HepG2 (cell line): ENCODE measurements around the gene STX1B. TPM values are rescaled to one million over a fixed set of nuclear protein-coding genes. Genes with fewer than 3 reads are reported as not detected.

Source experiments
- ATAC-seq: fragments of 200-7000 bp; cut with Tn5 transposase; 3 replicates; pipeline ENCODE4 v1.9.1; 2020; ENCODE audit warnings: mild to moderate bottlenecking, moderate library complexity
- BruUV-seq: library from RNA; stranded (reverse); fragments of 400-500 nt; replicated peaks from 2 replicates; lab custom pipeline; 2021; lab: Mats Ljungman, UMichigan
- CTCF ChIA-PET: fragments of 300-600 bp; formaldehyde crosslinking; extraction: SDS; loops from one replicate; lab custom pipeline; 2021; ENCODE audit warnings: low total read pairs, inconsistent platforms, low intra/inter-chr PET ratio; lab: Yijun Ruan, JAX
- POLR2A ChIA-PET: fragments of 350-600 bp; sonication (Branson Sonifier 250); formaldehyde crosslinking; loops from one replicate; lab custom pipeline; 2020; ENCODE audit warnings: antibody characterized with exemption, inconsistent platforms; lab: Yijun Ruan, JAX
- DNase-seq: peaks from one replicate; pipeline ENCODE4 v3.0.0-alpha.2; 2015; ENCODE audit warnings: low spot score
- FAIRE-seq: peaks from 3 replicates; lab custom pipeline; 2011; peaks lifted over from hg19 to GRCh38; lab: Jason Lieb, UNC
- H2AFZ ChIP-seq: one replicate; pipeline ENCODE4 v1.6.1; 2011; ENCODE audit warnings: low read length, inconsistent platforms
- H3K27ac ChIP-seq: fragments of 300-600 bp; 3 replicates; pipeline ENCODE4 v1.8.0; 2011; ENCODE audit warnings: mixed run types, mild to moderate bottlenecking, mixed read lengths, low read length, inconsistent platforms; ENCODE audit not compliant: insufficient read depth; ENCODE audit errors: extremely low read length
- H3K27me3 ChIP-seq, 2 experiments: fragments of 200-600 bp in 1 of 2; 2 replicates in 1 of 2; 3 replicates in 1 of 2; pipeline versions ENCODE4 v1.6.0 to v1.8.0; 2011; ENCODE audit warnings: low read length in 2 of 2, mild to moderate bottlenecking in 2 of 2, moderate library complexity in 2 of 2, inconsistent platforms in 1 of 2; ENCODE audit not compliant: insufficient read depth in 2 of 2, control insufficient read depth in 1 of 2
- H3K36me3 ChIP-seq, 2 experiments: fragments of 200-600 bp in 1 of 2; replicated peaks in 1 of 2; 2 replicates in 1 of 2; 3 replicates in 1 of 2; pipeline versions ENCODE4 v1.5.1 to v1.8.0; 2011; ENCODE audit warnings: low read length in 2 of 2, inconsistent platforms in 1 of 2; ENCODE audit not compliant: insufficient read depth in 2 of 2, control insufficient read depth in 1 of 2
- H3K4me1 ChIP-seq: 2 replicates; pipeline ENCODE4 v1.5.1; 2012; ENCODE audit warnings: low read length, inconsistent platforms; ENCODE audit not compliant: insufficient read depth
- H3K4me2 ChIP-seq: 2 replicates; pipeline ENCODE4 v1.6.0; 2011; ENCODE audit warnings: low read depth, low read length, inconsistent platforms
- H3K4me3 ChIP-seq, 3 experiments: fragments of 200-600 bp in 1 of 3; sonication (generic), shearing (Covaris generic) in 1 of 3; replicated peaks in 1 of 3; 2 replicates each; pipeline ENCODE4 v1.5.1; 2011 to 2016; ENCODE audit warnings: low read length in 3 of 3, inconsistent platforms in 2 of 3, low read depth in 2 of 3, mild to moderate bottlenecking in 2 of 3, control low read depth in 1 of 3, mixed read lengths in 1 of 3; ENCODE audit not compliant: insufficient read depth in 1 of 3
- H3K79me2 ChIP-seq: one replicate; pipeline ENCODE4 v1.6.1; 2011; ENCODE audit warnings: low read length, inconsistent platforms; ENCODE audit not compliant: insufficient read depth
- H3K9ac ChIP-seq: 2 replicates; pipeline ENCODE4 v1.6.0; 2011; ENCODE audit warnings: mild to moderate bottlenecking, low read depth, low read length, inconsistent platforms; ENCODE audit not compliant: insufficient read depth
- H3K9me3 ChIP-seq: 2 replicates; pipeline ENCODE4 v1.5.1; 2012; ENCODE audit warnings: mild to moderate bottlenecking, low read length
- H4K20me1 ChIP-seq: 2 replicates; pipeline ENCODE4 v1.6.0; 2011; ENCODE audit warnings: inconsistent platforms, mild to moderate bottlenecking, low read length, moderate library complexity; ENCODE audit not compliant: insufficient read depth
- AGO2 ChIP-seq: fragments of 200-400 bp; formaldehyde crosslinking; optimal IDR thresholded peaks from 2 replicates; pipeline ENCODE3; 2017; ENCODE audit warnings: mild to moderate bottlenecking, low read depth, low read length, moderate library complexity
- BORCS8-MEF2B ChIP-seq: sonication (generic); formaldehyde crosslinking; IDR thresholded peaks from 2 replicates; pipeline ENCODE4 v1.8.0; 2022; ENCODE audit warnings: mild to moderate bottlenecking, missing genetic modification reagents
- CENPX ChIP-seq: sonication (generic); formaldehyde crosslinking; IDR thresholded peaks from 2 replicates; pipeline ENCODE4 v1.9.0; 2021; ENCODE audit warnings: mild to moderate bottlenecking, missing genetic modification reagents, moderate library complexity
- EZH2 ChIP-seq: conservative IDR thresholded peaks from 2 replicates; pipeline ENCODE4 v1.6.1; 2012; ENCODE audit warnings: mild to moderate bottlenecking, low read depth, low read length, moderate library complexity
- HNRNPL ChIP-seq: fragments of 200-400 bp; formaldehyde crosslinking; IDR thresholded peaks from 2 replicates; pipeline ENCODE4 v1.6.1; 2017; ENCODE audit warnings: mild to moderate bottlenecking, low read depth, low read length
- IRF2 ChIP-seq: IDR thresholded peaks from 2 replicates; pipeline ENCODE4 v1.6.1; 2018; ENCODE audit warnings: missing genetic modification reagents, missing compliant biosample characterization
- JARID2 ChIP-seq: sonication (generic); formaldehyde crosslinking; IDR thresholded peaks from 2 replicates; pipeline ENCODE4 v1.8.1; 2023; ENCODE audit warnings: missing genetic modification reagents, inconsistent platforms; ENCODE audit not compliant: insufficient replicate concordance
- KLF16 ChIP-seq, 2 experiments: sonication (generic) in 1 of 2; formaldehyde crosslinking in 1 of 2; IDR thresholded peaks; 2 replicates each; pipeline versions ENCODE4 v1.6.1 to v1.8.0; 2016 to 2023; ENCODE audit warnings: missing genetic modification reagents in 2 of 2, missing compliant biosample characterization in 1 of 2
- RBFOX2 ChIP-seq: fragments of 200-400 bp; formaldehyde crosslinking; IDR thresholded peaks from 2 replicates; pipeline ENCODE4 v1.6.1; 2017; ENCODE audit warnings: low read depth, mild to moderate bottlenecking, low read length
- ZBTB8A ChIP-seq: sonication (generic); formaldehyde crosslinking; IDR thresholded peaks from 2 replicates; pipeline ENCODE4 v1.4.0; 2020; ENCODE audit warnings: mild to moderate bottlenecking, low read depth, missing genetic modification reagents, borderline replicate concordance
- ZNF207 ChIP-seq: fragments of 450-650 bp; IDR thresholded peaks from 2 replicates; pipeline ENCODE4 v1.6.1; 2016; ENCODE audit warnings: antibody characterized with exemption, borderline replicate concordance
- ZNF33B ChIP-seq: sonication (generic); formaldehyde crosslinking; IDR thresholded peaks from 2 replicates; pipeline ENCODE4 v1.5.1; 2020; ENCODE audit warnings: mild to moderate bottlenecking, missing genetic modification reagents
- ZNF619 ChIP-seq: sonication (generic); formaldehyde crosslinking; IDR thresholded peaks from 2 replicates; pipeline ENCODE4 v1.4.0; 2020; ENCODE audit warnings: mild to moderate bottlenecking, missing genetic modification reagents
- WGBS: methylation state at CpG from one replicate; pipeline ENCODE4 v1.1.6; 2017; ENCODE audit warnings: low lambda C conversion rate; 5-methylcytosine and 5-hydroxymethylcytosine counted together
- in situ Hi-C: cut with HindIII; loops from 2 replicates; pipeline ENCODE4 v1.10.0; 2017; ENCODE audit warnings: low pct_unique_long_range_greater_than_20kb; ENCODE audit not compliant: extremely low pct_ligation_motif_present
- intact Hi-C: fragments of 100-400 bp; cut with micrococcal nuclease; formaldehyde crosslinking; loops from one replicate; pipeline ENCODE4 v1.10.0; 2022; ENCODE audit not compliant: unreplicated experiment
- polyA plus RNA-seq, 8 experiments: library from polyadenylated mRNA; depleted of rRNA in 3 of 8; stranded (reverse) in 7 of 8; unstranded in 1 of 8; fragments of >200 nt; fragmentation: Illumina TruSeq in 4 of 8; extraction: Trizol in 4 of 8; gene quantifications; 2 replicates each; pipeline versions ENCODE4 v1.2.1 to v1.2.3, GENCODE V29; 2011 to 2016; ENCODE audit warnings: low read depth in 4 of 8, missing spikeins in 1 of 8, mixed read lengths in 1 of 8; ENCODE audit not compliant: insufficient read depth in 1 of 8
- total RNA-seq, 5 experiments: library from RNA; depleted of rRNA; stranded (reverse); fragments of >200 nt; fragmentation: Illumina TruSeq; extraction: Trizol; gene quantifications; 2 replicates each; pipeline ENCODE4 v1.2.3, GENCODE V29; 2016; ENCODE audit warnings: low read depth in 1 of 5
- TF ChIP-seq, protein P1 (sequence below): sonication (generic); formaldehyde crosslinking; IDR thresholded peaks from 2 replicates; pipeline ENCODE4 v1.4.0; 2020; ENCODE audit warnings: missing genetic modification reagents
- TF ChIP-seq, protein P2 (sequence below): IDR thresholded peaks from 2 replicates; pipeline ENCODE4 v1.6.1; 2016; ENCODE audit warnings: low read depth, borderline replicate concordance

The STX1B gene
- total and polyA plus RNA-seq, 2 of the 13 experiments (the other 11 are each of a cell fraction or from before 2014, with no cell fraction given) = 2.1 to 3.0 TPM

GRCh38 chr16:30946671-30947540, 63.5 kb downstream of the STX1B start:
- intact Hi-C loops (no loop called here), in situ Hi-C loops (no loop called here)
- POLR2A ChIA-PET = interaction anchor here (0.9 kb wide), 1 partner anchor 12 kb away, joined by 3 read pairs; no protein-coding TSS in a partner anchor

GRCh38 chr16:30944352-30944751, 66.1 kb downstream of the STX1B start:
- CTCF ChIA-PET = no interaction called here

More at GRCh38 chr16:30946671-30947540, 63.5 kb downstream of the STX1B start:
- no peak overlapping the region for H3K27ac ChIP-seq
- CTCF ChIA-PET = no interaction called here
- 96% methylated on average over 38 of the region's 38 CpGs for WGBS
- no peaks in the 10 kb centered on the region for H4K20me1 ChIP-seq
- H3K4me2 ChIP-seq = no peak overlapping the region
- H3K9ac ChIP-seq = no peak overlapping the region
- no TSS peak for BruUV-seq
- FAIRE-seq (no peak), ATAC-seq (no peak), DNase-seq (no peak)
- peaks cover 5% of the 10 kb centered on the region for H3K79me2 ChIP-seq
- peaks cover 8 to 22% of the 10 kb centered on the region in 2 experiments; a peak in 4 of 5 replicates for H3K36me3 ChIP-seq
- peak; percentile 63; the same call in 1 of the 2 replicates for TF ChIP-seq HNRNPL
- TF ChIP-seq AGO2 = peak; percentile 76
- peak; percentile 42; the same call in 1 of the 2 replicates for TF ChIP-seq RBFOX2
- TF ChIP-seq, protein P1, sequence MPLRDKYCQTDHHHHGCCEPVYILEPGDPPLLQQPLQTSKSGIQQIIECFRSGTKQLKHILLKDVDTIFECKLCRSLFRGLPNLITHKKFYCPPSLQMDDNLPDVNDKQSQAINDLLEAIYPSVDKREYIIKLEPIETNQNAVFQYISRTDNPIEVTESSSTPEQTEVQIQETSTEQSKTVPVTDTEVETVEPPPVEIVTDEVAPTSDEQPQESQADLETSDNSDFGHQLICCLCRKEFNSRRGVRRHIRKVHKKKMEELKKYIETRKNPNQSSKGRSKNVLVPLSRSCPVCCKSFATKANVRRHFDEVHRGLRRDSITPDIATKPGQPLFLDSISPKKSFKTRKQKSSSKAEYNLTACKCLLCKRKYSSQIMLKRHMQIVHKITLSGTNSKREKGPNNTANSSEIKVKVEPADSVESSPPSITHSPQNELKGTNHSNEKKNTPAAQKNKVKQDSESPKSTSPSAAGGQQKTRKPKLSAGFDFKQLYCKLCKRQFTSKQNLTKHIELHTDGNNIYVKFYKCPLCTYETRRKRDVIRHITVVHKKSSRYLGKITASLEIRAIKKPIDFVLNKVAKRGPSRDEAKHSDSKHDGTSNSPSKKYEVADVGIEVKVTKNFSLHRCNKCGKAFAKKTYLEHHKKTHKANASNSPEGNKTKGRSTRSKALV = no peak
- TF ChIP-seq ZNF33B (CRISPR knock-in tag) = no peak
- TF ChIP-seq EZH2 = no peak
- H3K9me3 ChIP-seq = no peaks in the 10 kb centered on the region
- H3K27me3 ChIP-seq = no peaks in the 10 kb centered on the region; a peak in 1 of 5 replicates
- no peak overlapping the region for H3K4me3 ChIP-seq
- peaks cover 30% of the 10 kb centered on the region for H3K4me1 ChIP-seq
- H2AFZ ChIP-seq = no peak overlapping the region

More at GRCh38 chr16:30944352-30944751, 66.1 kb downstream of the STX1B start:
- DNase-seq (no peak), FAIRE-seq (no peak), ATAC-seq (no peak)
- Histone ChIP-seq H3K4me1 (peaks cover 17% of the 10 kb centered on the region), H3K9ac (no peak overlapping the region), H4K20me1 (no peaks in the 10 kb centered on the region), H3K27ac (no peak overlapping the region), H3K4me2 (no peak overlapping the region), H2AFZ (no peak overlapping the region), H3K27me3 (no peaks in the 10 kb centered on the region), H3K9me3 (no peaks in the 10 kb centered on the region), H3K79me2 (no peaks in the 10 kb centered on the region), H3K36me3 (peaks cover 10 to 22% of the 10 kb centered on the region in 2 experiments; a peak in 4 of 5 replicates), H3K4me3 (no peak overlapping the region)
- in situ Hi-C loops (no loop called here), intact Hi-C loops (no loop called here)
- no TSS peak for BruUV-seq
- TF ChIP-seq JARID2 (CRISPR knock-in tag) (no peak), CENPX (no peak), ZNF207 (no peak), KLF16 (CRISPR knock-in tag; IDR thresholded peaks at IDR 0.05) (no peak), ZBTB8A (CRISPR knock-in tag) (no peak), IRF2 (CRISPR knock-in tag) (no peak), BORCS8-MEF2B (CRISPR knock-in tag) (no peak), ZNF619 (CRISPR knock-in tag) (no peak)
- TF ChIP-seq, protein P2, sequence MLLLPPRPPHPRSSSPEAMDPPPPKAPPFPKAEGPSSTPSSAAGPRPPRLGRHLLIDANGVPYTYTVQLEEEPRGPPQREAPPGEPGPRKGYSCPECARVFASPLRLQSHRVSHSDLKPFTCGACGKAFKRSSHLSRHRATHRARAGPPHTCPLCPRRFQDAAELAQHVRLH (CRISPR knock-in tag) = no peak
- POLR2A ChIA-PET = no interaction called here
